MCF 10A (cell line): ENCODE results near the gene CACNB2. TPM values are rescaled to one million over a fixed set of nuclear protein-coding genes. Genes with fewer than 3 reads are reported as not detected.
"Not testable (repeated sequence)": the region's sequence is repeated elsewhere in the genome, so short reads cannot be mapped to it uniquely, and the experiment has no call there.

Experiments
- BruUV-seq: library from RNA; stranded (reverse); fragments of 400-500 nt; replicated peaks from 2 replicates; lab custom pipeline; 2021; lab: Mats Ljungman, UMichigan
- CTCF ChIA-PET: fragments of 300-600 bp; sonication (Branson Sonifier 250); formaldehyde crosslinking; extraction: SDS; loops from one replicate; lab custom pipeline; 2021; ENCODE audit warnings: antibody characterized with exemption, inconsistent platforms; lab: Yijun Ruan, JAX
- POLR2A ChIA-PET: fragments of 300-600, 350-650 bp; sonication (Branson Sonifier 250); formaldehyde crosslinking; extraction: SDS; loops from one replicate; lab custom pipeline; 2020; ENCODE audit warnings: antibody characterized with exemption, inconsistent platforms; lab: Yijun Ruan, JAX
- DNase-seq: peaks from one replicate; pipeline ENCODE4 v3.0.0-alpha.2; 2018; ENCODE audit not compliant: unreplicated experiment
- H3K27ac Mint-ChIP-seq: one replicate; pipeline ENCODE4 v1.8.0; 2022; ENCODE audit warnings: mild to moderate bottlenecking, low read depth, mixed read lengths; ENCODE audit not compliant: unreplicated experiment
- H3K27me3 Mint-ChIP-seq: one replicate; pipeline ENCODE4 v1.8.0; 2022; ENCODE audit warnings: mixed read lengths; ENCODE audit not compliant: insufficient read depth, unreplicated experiment
- H3K36me3 Mint-ChIP-seq: one replicate; pipeline ENCODE4 v1.8.0; 2022; ENCODE audit warnings: mild to moderate bottlenecking, moderate library complexity, mixed read lengths; ENCODE audit not compliant: insufficient read depth, unreplicated experiment
- H3K4me1 Mint-ChIP-seq: one replicate; pipeline ENCODE4 v1.8.0; 2022; ENCODE audit warnings: mixed read lengths; ENCODE audit not compliant: insufficient read depth, unreplicated experiment
- H3K4me3 Mint-ChIP-seq: one replicate; pipeline ENCODE4 v1.8.0; 2022; ENCODE audit warnings: mild to moderate bottlenecking, moderate library complexity, mixed read lengths; ENCODE audit not compliant: unreplicated experiment
- H3K9me3 Mint-ChIP-seq: one replicate; pipeline ENCODE4 v1.8.0; 2022; ENCODE audit warnings: mixed read lengths; ENCODE audit not compliant: unreplicated experiment
- intact Hi-C: fragments of 100-400 bp; cut with micrococcal nuclease; formaldehyde crosslinking; loops from 2 replicates; pipeline ENCODE4 v1.14.1; 2022
- total RNA-seq: library from RNA; stranded (reverse); gene quantifications from 2 replicates; pipeline ENCODE4 v1.2.3, GENCODE V29; 2022
- TF ChIP-seq, protein P1 (sequence below): fragments of 200-600 bp; IDR thresholded peaks from one replicate; pipeline ENCODE4 v1.8.0; 2022; ENCODE audit warnings: antibody characterized with exemption, mild to moderate bottlenecking; ENCODE audit not compliant: unreplicated experiment

Gene CACNB2
- total RNA-seq, 1 experiment from 2014 or later: 3.3 TPM

DNA sequence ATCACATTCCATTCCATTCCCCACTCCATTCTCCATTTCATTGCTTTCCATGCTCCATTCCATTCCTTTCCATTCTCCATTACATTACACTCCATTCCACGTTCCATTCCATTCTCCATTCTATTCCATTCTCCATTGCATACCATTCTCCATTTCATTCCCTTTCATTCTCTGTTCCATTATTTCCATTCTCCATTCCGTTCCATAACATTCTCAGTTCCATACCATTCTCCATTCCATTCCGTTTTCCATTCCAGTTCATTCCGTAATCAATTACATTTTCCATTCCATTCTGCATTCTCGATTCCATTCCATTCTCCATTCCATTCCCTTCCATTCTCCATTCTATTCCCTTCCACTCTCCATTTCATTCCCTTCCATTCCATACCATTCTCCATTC lies 424.8 kb downstream of the CACNB2 start:
- TF ChIP-seq, protein P1, sequence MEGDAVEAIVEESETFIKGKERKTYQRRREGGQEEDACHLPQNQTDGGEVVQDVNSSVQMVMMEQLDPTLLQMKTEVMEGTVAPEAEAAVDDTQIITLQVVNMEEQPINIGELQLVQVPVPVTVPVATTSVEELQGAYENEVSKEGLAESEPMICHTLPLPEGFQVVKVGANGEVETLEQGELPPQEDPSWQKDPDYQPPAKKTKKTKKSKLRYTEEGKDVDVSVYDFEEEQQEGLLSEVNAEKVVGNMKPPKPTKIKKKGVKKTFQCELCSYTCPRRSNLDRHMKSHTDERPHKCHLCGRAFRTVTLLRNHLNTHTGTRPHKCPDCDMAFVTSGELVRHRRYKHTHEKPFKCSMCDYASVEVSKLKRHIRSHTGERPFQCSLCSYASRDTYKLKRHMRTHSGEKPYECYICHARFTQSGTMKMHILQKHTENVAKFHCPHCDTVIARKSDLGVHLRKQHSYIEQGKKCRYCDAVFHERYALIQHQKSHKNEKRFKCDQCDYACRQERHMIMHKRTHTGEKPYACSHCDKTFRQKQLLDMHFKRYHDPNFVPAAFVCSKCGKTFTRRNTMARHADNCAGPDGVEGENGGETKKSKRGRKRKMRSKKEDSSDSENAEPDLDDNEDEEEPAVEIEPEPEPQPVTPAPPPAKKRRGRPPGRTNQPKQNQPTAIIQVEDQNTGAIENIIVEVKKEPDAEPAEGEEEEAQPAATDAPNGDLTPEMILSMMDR: no peak
- Mint-ChIP-seq H3K4me3 (no peak overlapping the region), H3K9me3 (no peaks in the 10 kb centered on the region), H3K27ac (no peak overlapping the region), H3K36me3 (no peaks in the 10 kb centered on the region), H3K27me3 (no peaks in the 10 kb centered on the region), H3K4me1 (no peaks in the 10 kb centered on the region)
- intact Hi-C loops: no loop called here
- no TSS peak for BruUV-seq
- CTCF ChIA-PET: no interaction called here
- POLR2A ChIA-PET: no interaction called here
- DNase-seq: no peak

DNA sequence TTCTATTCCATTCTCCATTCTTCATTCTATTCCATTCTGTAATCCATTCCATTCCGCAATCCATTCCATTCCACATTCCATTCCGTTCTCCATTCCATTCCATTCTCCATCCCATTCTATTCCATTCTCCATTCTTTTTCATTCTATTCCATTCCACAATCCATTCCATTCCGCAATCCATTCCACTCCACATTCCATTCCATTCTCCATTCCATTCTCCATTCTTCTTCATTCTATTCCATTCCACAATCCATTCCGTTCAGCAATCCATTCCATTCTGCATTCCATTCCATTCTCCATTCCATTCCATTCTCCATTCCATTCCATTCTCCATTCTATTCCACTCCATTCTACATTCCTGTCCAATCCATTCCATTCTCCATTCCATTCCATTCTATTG lies 426.0 kb downstream of the CACNB2 start:
- TF ChIP-seq, protein P1: no peak
- H3K4me3 Mint-ChIP-seq: no peak overlapping the region
- no peak for DNase-seq
- H3K4me1 Mint-ChIP-seq: no peaks in the 10 kb centered on the region
- no peaks in the 10 kb centered on the region for H3K27me3 Mint-ChIP-seq
- no peak overlapping the region for H3K27ac Mint-ChIP-seq
- ChIA-PET CTCF (no interaction called here), POLR2A (no interaction called here)
- no peaks in the 10 kb centered on the region for H3K9me3 Mint-ChIP-seq
- intact Hi-C loops: no loop called here
- H3K36me3 Mint-ChIP-seq: no peaks in the 10 kb centered on the region
- no TSS peak for BruUV-seq

DNA sequence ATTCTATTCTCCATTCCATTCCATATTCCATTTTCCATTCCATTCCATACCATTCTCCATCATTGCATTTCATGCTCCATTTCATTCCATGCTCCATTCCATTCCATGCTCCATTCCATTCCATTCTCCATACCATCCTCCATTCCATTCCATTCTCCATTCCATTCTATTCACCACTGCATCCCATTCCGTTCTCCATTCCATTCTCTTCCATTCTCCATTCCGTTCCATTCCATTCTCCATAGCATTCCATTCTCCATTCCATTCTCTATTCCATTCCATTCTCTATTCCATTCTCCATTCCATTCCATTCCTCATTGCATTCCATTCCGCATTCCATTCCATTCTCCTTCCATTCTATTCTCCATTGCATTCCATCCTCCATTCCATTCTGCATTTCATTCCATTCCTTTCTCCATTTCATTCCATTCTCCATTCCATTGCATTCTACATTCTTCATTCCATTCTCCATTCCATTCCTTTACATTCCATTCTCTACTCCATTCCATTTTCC lies 427.2 kb downstream of the CACNB2 start:
- H3K9me3 Mint-ChIP-seq: no peaks in the 10 kb centered on the region
- no peaks in the 10 kb centered on the region for H3K36me3 Mint-ChIP-seq
- ChIA-PET CTCF (no interaction called here), POLR2A (no interaction called here)
- BruUV-seq: no TSS peak
- TF ChIP-seq, protein P1: no peak
- no peaks in the 10 kb centered on the region for H3K4me1 Mint-ChIP-seq
- no peak for DNase-seq
- H3K27ac Mint-ChIP-seq: no peak overlapping the region
- intact Hi-C loops: no loop called here
- no peak overlapping the region for H3K4me3 Mint-ChIP-seq
- no peaks in the 10 kb centered on the region for H3K27me3 Mint-ChIP-seq

DNA sequence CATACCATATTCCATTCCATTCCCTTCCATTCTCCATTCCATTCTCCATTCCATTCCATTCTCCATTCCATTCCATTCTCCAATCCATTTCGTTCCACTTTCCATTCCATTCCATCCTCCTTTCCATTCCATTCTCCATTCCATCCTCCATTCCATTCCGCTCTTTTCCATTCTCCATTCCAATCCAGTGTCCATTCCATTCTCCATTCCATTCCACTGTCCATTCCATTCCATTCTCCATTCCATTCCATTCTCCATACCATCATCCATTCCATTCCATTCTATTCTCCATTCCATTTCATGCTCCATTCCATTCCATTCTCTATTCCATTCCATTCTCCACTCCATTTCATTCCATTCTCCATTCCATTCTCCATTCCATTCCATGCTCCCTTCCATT lies 430.2 kb downstream of the CACNB2 start:
- POLR2A ChIA-PET, CTCF ChIA-PET: not testable (repeated sequence)

DNA sequence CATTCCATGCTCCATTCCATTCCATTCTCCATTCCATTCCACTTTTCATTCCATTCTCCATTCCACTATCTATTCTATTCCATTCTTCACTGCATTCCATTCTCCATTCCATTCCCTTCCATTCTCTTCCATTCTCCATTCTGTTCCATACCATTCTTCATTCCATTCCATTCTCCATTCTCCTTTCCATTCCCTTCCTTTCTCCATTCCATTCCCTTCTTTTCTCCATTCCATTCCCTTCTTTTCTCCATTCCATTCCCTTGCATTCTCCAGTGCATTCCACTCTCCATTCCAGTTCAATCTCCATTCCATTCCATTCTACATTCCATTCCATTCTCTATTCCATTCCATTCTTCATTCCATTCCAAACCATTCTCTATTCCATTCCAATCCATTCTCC lies 430.9 kb downstream of the CACNB2 start:
- TF ChIP-seq, protein P1: no peak
- Mint-ChIP-seq H3K27ac (no peak overlapping the region), H3K27me3 (no peaks in the 10 kb centered on the region), H3K36me3 (no peaks in the 10 kb centered on the region), H3K9me3 (no peaks in the 10 kb centered on the region), H3K4me3 (no peak overlapping the region), H3K4me1 (no peaks in the 10 kb centered on the region)
- DNase-seq: no peak
- ChIA-PET CTCF (no interaction called here), POLR2A (no interaction called here)
- intact Hi-C loops: no loop called here
- BruUV-seq: no TSS peak

More for the DNA sequence above, 430.2 kb downstream of the CACNB2 start:
- H3K27me3 Mint-ChIP-seq, H3K36me3 Mint-ChIP-seq, H3K4me3 Mint-ChIP-seq, H3K4me1 Mint-ChIP-seq, DNase-seq, BruUV-seq, intact Hi-C loops, H3K9me3 Mint-ChIP-seq, H3K27ac Mint-ChIP-seq: not testable (repeated sequence)
